RWPE2 (cell line): ENCODE measurements around the gene ANO7.
"Not testable (repeated sequence)": the region's sequence is repeated elsewhere in the genome, so short reads cannot be mapped to it uniquely, and the experiment has no call there.

Experiments
- ATAC-seq: fragments of 200-7000 bp; cut with Tn5 transposase; 3 replicates; pipeline ENCODE4 v1.9.1; 2021; ENCODE audit warnings: low read depth
- DNase-seq: peaks from one replicate; pipeline ENCODE4 v3.0.0-alpha.2; 2020; ENCODE audit warnings: low spot score
- H3K27ac ChIP-seq: fragments of 450-650 bp; 2 replicates; pipeline ENCODE4 v1.5.1; 2017; ENCODE audit warnings: mild to moderate bottlenecking; ENCODE audit not compliant: poor library complexity, severe bottlenecking
- H3K27me3 ChIP-seq: fragments of 250-450 bp; sonication (Bioruptor Pico); 2 replicates; pipeline ENCODE4 v1.5.1; 2021; ENCODE audit warnings: mild to moderate bottlenecking, moderate library complexity; ENCODE audit not compliant: insufficient read depth, poor library complexity, severe bottlenecking
- H3K36me3 ChIP-seq: fragments of 250-450 bp; sonication (Bioruptor Pico); 2 replicates; pipeline ENCODE4 v1.5.1; 2020; ENCODE audit warnings: low read depth, mild to moderate bottlenecking, moderate library complexity
- H3K4me1 ChIP-seq: fragments of 250-450 bp; sonication (Bioruptor Pico); 2 replicates; pipeline ENCODE4 v1.5.1; 2021; ENCODE audit warnings: mild to moderate bottlenecking, moderate library complexity; ENCODE audit not compliant: insufficient read depth, poor library complexity, severe bottlenecking
- H3K4me3 ChIP-seq: fragments of 250-450 bp; sonication (Bioruptor Pico); 2 replicates; pipeline ENCODE4 v1.5.1; 2021; ENCODE audit warnings: mild to moderate bottlenecking, moderate library complexity; ENCODE audit not compliant: severe bottlenecking
- H3K9me3 ChIP-seq: fragments of 250-450 bp; sonication (Bioruptor Pico); 2 replicates; pipeline ENCODE4 v1.5.1; 2021; ENCODE audit warnings: mild to moderate bottlenecking, moderate library complexity; ENCODE audit not compliant: severe bottlenecking
- TF ChIP-seq, protein P1 (sequence below): fragments of 450-650 bp; IDR thresholded peaks from one replicate; pipeline ENCODE4 v1.5.1; 2017; ENCODE audit warnings: mild to moderate bottlenecking, moderate library complexity; ENCODE audit not compliant: poor library complexity, severe bottlenecking

The ANO7 gene

DNA sequence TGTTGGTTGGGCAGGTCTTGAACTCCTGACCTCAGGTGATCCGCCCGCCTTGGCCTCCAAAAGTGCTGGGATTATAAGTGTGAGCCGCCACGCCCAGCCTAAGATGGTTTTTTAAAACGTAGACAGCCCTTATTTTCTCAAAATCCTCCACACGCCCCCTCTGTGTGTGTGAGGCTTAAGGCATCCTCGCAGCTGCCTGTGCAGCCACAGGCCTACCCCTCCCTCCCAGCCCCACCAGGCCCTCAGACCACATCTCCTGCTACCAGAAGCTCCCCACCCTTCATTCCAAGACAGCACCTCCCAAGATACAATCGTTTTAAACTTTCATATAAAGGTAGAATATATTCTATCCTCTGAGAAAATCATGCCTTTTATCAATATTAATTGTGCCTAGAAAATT, 4.8 kb downstream of the ANO7 start:
- no peaks in the 10 kb centered on the region for H3K27me3 ChIP-seq
- DNase-seq (no peak), ATAC-seq (no peak)
- TF ChIP-seq, protein P1, sequence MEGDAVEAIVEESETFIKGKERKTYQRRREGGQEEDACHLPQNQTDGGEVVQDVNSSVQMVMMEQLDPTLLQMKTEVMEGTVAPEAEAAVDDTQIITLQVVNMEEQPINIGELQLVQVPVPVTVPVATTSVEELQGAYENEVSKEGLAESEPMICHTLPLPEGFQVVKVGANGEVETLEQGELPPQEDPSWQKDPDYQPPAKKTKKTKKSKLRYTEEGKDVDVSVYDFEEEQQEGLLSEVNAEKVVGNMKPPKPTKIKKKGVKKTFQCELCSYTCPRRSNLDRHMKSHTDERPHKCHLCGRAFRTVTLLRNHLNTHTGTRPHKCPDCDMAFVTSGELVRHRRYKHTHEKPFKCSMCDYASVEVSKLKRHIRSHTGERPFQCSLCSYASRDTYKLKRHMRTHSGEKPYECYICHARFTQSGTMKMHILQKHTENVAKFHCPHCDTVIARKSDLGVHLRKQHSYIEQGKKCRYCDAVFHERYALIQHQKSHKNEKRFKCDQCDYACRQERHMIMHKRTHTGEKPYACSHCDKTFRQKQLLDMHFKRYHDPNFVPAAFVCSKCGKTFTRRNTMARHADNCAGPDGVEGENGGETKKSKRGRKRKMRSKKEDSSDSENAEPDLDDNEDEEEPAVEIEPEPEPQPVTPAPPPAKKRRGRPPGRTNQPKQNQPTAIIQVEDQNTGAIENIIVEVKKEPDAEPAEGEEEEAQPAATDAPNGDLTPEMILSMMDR = no peak
- no peaks in the 10 kb centered on the region for H3K9me3 ChIP-seq
- H3K4me3 ChIP-seq = no peak overlapping the region
- no peaks in the 10 kb centered on the region for H3K4me1 ChIP-seq
- H3K27ac ChIP-seq = no peak overlapping the region
- no peaks in the 10 kb centered on the region for H3K36me3 ChIP-seq

DNA sequence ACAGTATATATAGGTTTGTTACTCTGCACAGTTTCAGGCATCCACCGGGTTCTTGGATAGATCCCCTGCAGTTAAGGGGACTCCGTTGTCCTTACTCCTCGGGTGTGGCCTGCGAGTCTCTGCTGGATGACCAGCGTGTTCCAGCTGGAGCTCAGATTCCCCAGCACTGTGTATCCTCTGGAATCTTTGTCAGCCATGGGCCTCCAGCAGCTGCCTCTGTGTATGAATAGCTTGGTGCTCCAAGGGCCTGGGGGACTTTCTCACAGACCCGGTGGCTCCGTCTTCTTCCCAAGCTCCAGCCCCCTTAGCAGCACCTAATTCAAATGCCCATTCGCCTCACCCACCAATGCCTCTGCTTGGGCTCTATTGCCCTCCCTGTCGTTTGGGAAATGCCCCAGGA, 6.3 kb downstream of the ANO7 start:
- TF ChIP-seq, protein P1 = no peak
- Histone ChIP-seq H3K4me1 (no peaks in the 10 kb centered on the region), H3K27me3 (no peaks in the 10 kb centered on the region), H3K4me3 (no peak overlapping the region), H3K36me3 (no peaks in the 10 kb centered on the region), H3K9me3 (no peaks in the 10 kb centered on the region), H3K27ac (no peak overlapping the region)
- ATAC-seq = no peak
- no peak for DNase-seq

DNA sequence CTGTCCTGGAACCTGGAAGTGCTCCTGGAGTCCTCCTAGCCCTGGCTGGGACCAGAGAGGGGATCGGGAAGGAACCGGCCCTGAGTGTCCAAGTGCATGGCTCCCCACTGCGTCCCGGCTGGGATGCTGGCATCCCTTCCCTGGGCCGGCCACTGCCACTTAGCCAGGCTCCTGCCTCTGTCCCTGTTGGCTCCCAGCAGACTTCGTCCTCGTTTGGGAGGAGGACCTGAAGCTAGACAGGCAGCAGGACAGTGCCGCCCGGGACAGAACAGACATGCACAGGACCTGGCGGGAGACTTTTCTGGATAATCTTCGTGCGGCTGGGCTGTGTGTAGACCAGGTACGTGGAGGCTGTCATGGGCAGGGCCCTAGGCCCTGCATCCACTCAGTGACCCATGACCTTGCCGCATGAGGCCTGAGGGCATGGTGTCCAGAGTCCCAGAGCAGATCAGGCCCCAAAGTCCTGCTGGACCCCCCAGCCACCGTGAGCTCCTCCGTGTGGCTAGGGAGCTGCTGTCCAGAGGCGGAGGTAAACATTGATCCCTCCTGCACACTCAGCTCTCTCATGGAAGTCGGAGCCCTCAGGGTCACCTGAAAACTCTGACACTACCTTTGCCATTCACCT, 7.1 kb downstream of the ANO7 start:
- no peaks in the 10 kb centered on the region for H3K27me3 ChIP-seq
- ATAC-seq = no peak

DNA sequence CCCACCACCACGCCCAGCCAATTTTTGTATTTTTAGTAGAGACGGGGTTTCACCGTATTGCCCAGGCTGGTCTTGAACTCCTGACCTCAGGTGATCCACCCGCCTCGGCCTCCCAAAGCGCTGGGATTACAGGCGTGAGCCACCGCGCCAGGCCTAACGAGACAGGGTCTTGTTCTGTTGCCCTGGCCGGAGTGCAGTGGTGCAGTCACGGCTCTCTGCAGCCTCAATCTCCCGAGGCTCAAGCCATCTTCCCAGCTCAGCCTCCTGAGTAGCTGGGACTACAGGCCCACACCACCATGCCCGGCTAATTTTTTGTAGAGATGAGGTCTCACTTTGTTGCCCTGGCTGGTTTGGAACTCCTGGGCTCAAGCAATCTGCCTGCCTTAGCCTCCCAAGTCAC, 8.8 kb downstream of the ANO7 start:
- not testable (repeated sequence) for ATAC-seq, DNase-seq, H3K27ac ChIP-seq, H3K36me3 ChIP-seq, H3K4me1 ChIP-seq, H3K27me3 ChIP-seq, H3K4me3 ChIP-seq, H3K9me3 ChIP-seq

More for the DNA sequence above, 7.1 kb downstream of the ANO7 start:
- DNase-seq = no peak
- no peak overlapping the region for H3K27ac ChIP-seq
- no peaks in the 10 kb centered on the region for H3K9me3 ChIP-seq
- no peaks in the 10 kb centered on the region for H3K36me3 ChIP-seq
- H3K4me3 ChIP-seq = no peak overlapping the region
- no peaks in the 10 kb centered on the region for H3K4me1 ChIP-seq
- TF ChIP-seq, protein P1 = no peak

DNA sequence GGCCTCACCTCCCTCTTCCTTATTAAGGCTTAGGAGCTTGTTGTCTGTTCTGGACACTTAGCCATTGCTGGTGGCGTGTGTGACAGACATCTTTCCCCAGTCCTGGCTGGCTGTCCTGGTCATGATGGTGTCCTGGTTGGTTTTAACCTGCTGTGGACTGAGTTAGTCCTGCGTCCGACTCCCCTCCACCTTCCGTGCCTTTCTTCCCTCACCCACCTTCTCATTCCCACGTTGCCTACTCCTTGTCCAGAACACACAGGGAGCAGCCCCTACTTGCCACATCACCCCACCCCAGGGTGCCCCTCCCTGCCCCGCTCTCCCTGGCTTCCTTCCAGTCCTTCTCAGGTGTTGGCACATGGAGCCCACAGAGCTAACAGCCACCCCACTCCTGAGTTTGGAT, 9.5 kb downstream of the ANO7 start:
- TF ChIP-seq, protein P1 = no peak
- H3K9me3 ChIP-seq = no peaks in the 10 kb centered on the region
- no peak for DNase-seq

More for the DNA sequence above, 9.5 kb downstream of the ANO7 start:
- H3K36me3 ChIP-seq = no peaks in the 10 kb centered on the region
- ATAC-seq = no peak
- no peaks in the 10 kb centered on the region for H3K4me1 ChIP-seq
- H3K27me3 ChIP-seq = no peaks in the 10 kb centered on the region
- no peak overlapping the region for H3K27ac ChIP-seq
- H3K4me3 ChIP-seq = no peak overlapping the region
